ENCODE measurements around the gene FSHR. TPM values are rescaled to one million over a fixed set of nuclear protein-coding genes. Genes with fewer than 3 reads are reported as not detected.

The FSHR gene
- total RNA-seq, 6 experiments from 2014 or later: not detected

- no peak for TF ChIP-seq CTCF (IDR thresholded peaks at IDR 0.05)
- no peak for DNase-seq
- Mint-ChIP-seq H3K27me3 (ENCODE audit: insufficient read depth) (no peaks in the 10 kb centered on the region), H3K9me3 (peaks cover 46% of the 10 kb centered on the region), H3K36me3 (ENCODE audit: low read depth) (peaks cover 7% of the 10 kb centered on the region; the same call in 1 of the 2 replicates), H3K4me3 (no peak overlapping the region), H3K4me1 (ENCODE audit: low read depth) (no peaks in the 10 kb centered on the region), H3K27ac (no peak overlapping the region)
Observed at GRCh38 chr2:49113046-49113445, 41.3 kb downstream of the FSHR start.

- Mint-ChIP-seq H3K4me3 (no peak overlapping the region), H3K27ac (no peak overlapping the region)
Observed at GRCh38 chr2:49111456-49111855, 42.9 kb downstream of the FSHR start.

GRCh38 chr2:49111006-49111405 lies 43.3 kb downstream of the FSHR start:
- no peak overlapping the region for H3K4me3 Mint-ChIP-seq
- H3K27me3 Mint-ChIP-seq (ENCODE audit: insufficient read depth): no peaks in the 10 kb centered on the region; the same call in 1 of the 2 replicates
- no peak overlapping the region for H3K27ac Mint-ChIP-seq
- no peak for TF ChIP-seq CTCF (IDR thresholded peaks at IDR 0.05)
- H3K9me3 Mint-ChIP-seq: peaks cover 59% of the 10 kb centered on the region
- peaks cover 7% of the 10 kb centered on the region; the same call in 1 of the 2 replicates for H3K36me3 Mint-ChIP-seq (ENCODE audit: low read depth)
- DNase-seq: no peak
- no peaks in the 10 kb centered on the region for H3K4me1 Mint-ChIP-seq (ENCODE audit: low read depth)

More at GRCh38 chr2:49111456-49111855, 42.9 kb downstream of the FSHR start:
- Mint-ChIP-seq H3K9me3 (peaks cover 55% of the 10 kb centered on the region), H3K27me3 (ENCODE audit: insufficient read depth) (no peaks in the 10 kb centered on the region), H3K4me1 (ENCODE audit: low read depth) (no peaks in the 10 kb centered on the region), H3K36me3 (ENCODE audit: low read depth) (peaks cover 7% of the 10 kb centered on the region; the same call in 1 of the 2 replicates)
- no peak for DNase-seq
- no peak for TF ChIP-seq CTCF (IDR thresholded peaks at IDR 0.05)

GRCh38 chr2:49110571-49110970 lies 43.7 kb downstream of the FSHR start:
- DNase-seq: no peak
- Mint-ChIP-seq H3K4me1 (ENCODE audit: low read depth) (no peaks in the 10 kb centered on the region), H3K9me3 (peaks cover 59% of the 10 kb centered on the region), H3K27ac (no peak overlapping the region), H3K4me3 (no peak overlapping the region), H3K27me3 (ENCODE audit: insufficient read depth) (no peaks in the 10 kb centered on the region; the same call in 1 of the 2 replicates), H3K36me3 (ENCODE audit: low read depth) (peaks cover 7% of the 10 kb centered on the region; the same call in 1 of the 2 replicates)
- no peak for TF ChIP-seq CTCF (IDR thresholded peaks at IDR 0.05)

- Mint-ChIP-seq H3K9me3 (peaks cover 58% of the 10 kb centered on the region), H3K4me1 (ENCODE audit: low read depth) (no peaks in the 10 kb centered on the region), H3K27ac (no peak overlapping the region), H3K4me3 (no peak overlapping the region), H3K27me3 (ENCODE audit: insufficient read depth) (no peaks in the 10 kb centered on the region; the same call in 1 of the 2 replicates), H3K36me3 (ENCODE audit: low read depth) (peaks cover 7% of the 10 kb centered on the region; the same call in 1 of the 2 replicates)
- no peak for TF ChIP-seq CTCF (IDR thresholded peaks at IDR 0.05)
- no peak for DNase-seq
Observed at GRCh38 chr2:49108851-49109250, 45.5 kb downstream of the FSHR start.

Measured in HFFc6 (cell line).